IMR-90 (cell line): ENCODE data around the gene DNM2. TPM values are rescaled to one million over a fixed set of nuclear protein-coding genes. Genes with fewer than 3 reads are reported as not detected.

ENCODE experiments used
- ATAC-seq: fragments of 200-7000 bp; cut with Tn5 transposase; 2 replicates; pipeline ENCODE4 v1.9.1; 2020; ENCODE audit warnings: low read depth, mild to moderate bottlenecking, moderate library complexity
- Bru-seq: library from RNA; stranded (reverse); fragments of 400-500 nt; gene quantifications from one replicate; lab custom pipeline; 2021; lab: Mats Ljungman, UMichigan
- BruChase-seq, 2 experiments: library from RNA; stranded (reverse); fragments of 400-500 nt; gene quantifications; one replicate each; lab custom pipeline; 2021; lab: Mats Ljungman, UMichigan
- BruUV-seq: library from RNA; stranded (reverse); fragments of 400-500 nt; replicated peaks from 2 replicates; lab custom pipeline; 2021; lab: Mats Ljungman, UMichigan
- CTCF ChIA-PET: fragments of 300-600 bp; formaldehyde crosslinking; extraction: SDS; loops from one replicate; lab custom pipeline; 2021; ENCODE audit warnings: antibody characterized with exemption; lab: Yijun Ruan, JAX
- POLR2A ChIA-PET: fragments of 300-600 bp; sonication (Branson Sonifier 250); formaldehyde crosslinking; loops from one replicate; lab custom pipeline; 2022; ENCODE audit warnings: antibody characterized with exemption; ENCODE audit not compliant: unreplicated experiment; lab: Charles Lee
- DNase-seq: peaks from one replicate; pipeline ENCODE4 v3.0.0; 2013
- H2AFZ ChIP-seq: replicated peaks from 2 replicates; pipeline ENCODE3; 2013; ENCODE audit warnings: low read length, mild to moderate bottlenecking; ENCODE audit not compliant: poor library complexity
- H2AK5ac ChIP-seq: 2 replicates; pipeline ENCODE4 v1.6.1; 2013; ENCODE audit warnings: low read depth, low read length, inconsistent platforms
- H2AK9ac ChIP-seq: replicated peaks from 2 replicates; pipeline ENCODE3; 2013; ENCODE audit warnings: mild to moderate bottlenecking, low read depth, low read length, moderate library complexity; ENCODE audit not compliant: poor library complexity
- H2BK120ac ChIP-seq: 2 replicates; pipeline ENCODE4 v1.6.1; 2013; ENCODE audit warnings: low read depth, low read length, inconsistent platforms
- H2BK15ac ChIP-seq: 3 replicates; pipeline ENCODE4 v1.6.1; 2013; ENCODE audit warnings: low read depth, low read length, inconsistent platforms
- H2BK20ac ChIP-seq: 2 replicates; pipeline ENCODE4 v1.6.1; 2013; ENCODE audit warnings: low read depth, mild to moderate bottlenecking, inconsistent platforms, low read length, moderate library complexity
- H2BK5ac ChIP-seq: 2 replicates; pipeline ENCODE4 v1.6.1; 2013; ENCODE audit warnings: mild to moderate bottlenecking, low read depth, low read length, inconsistent platforms; ENCODE audit not compliant: poor library complexity, severe bottlenecking
- H3K14ac ChIP-seq: replicated peaks from 2 replicates; pipeline ENCODE4 v1.6.1; 2013; ENCODE audit warnings: low read depth, low read length, inconsistent platforms
- H3K18ac ChIP-seq: 2 replicates; pipeline ENCODE4 v1.6.1; 2013; ENCODE audit warnings: low read depth, low read length, control low read depth
- H3K23ac ChIP-seq: 2 replicates; pipeline ENCODE4 v1.6.1; 2013; ENCODE audit warnings: low read depth, low read length, inconsistent platforms
- H3K27ac ChIP-seq: 2 replicates; pipeline ENCODE4 v1.5.1; 2013; ENCODE audit warnings: mild to moderate bottlenecking, control low read depth, low read length; ENCODE audit not compliant: insufficient read depth
- H3K27me3 ChIP-seq: 2 replicates; pipeline ENCODE4 v1.6.1; 2013; ENCODE audit warnings: low read length; ENCODE audit not compliant: control insufficient read depth, insufficient read depth
- H3K36me3 ChIP-seq: 2 replicates; pipeline ENCODE4 v1.6.1; 2013; ENCODE audit warnings: low read length, mixed read lengths; ENCODE audit not compliant: control insufficient read depth, insufficient read depth
- H3K4ac ChIP-seq: 2 replicates; pipeline ENCODE4 v1.6.1; 2013; ENCODE audit warnings: low read depth, low read length, inconsistent platforms
- H3K4me1 ChIP-seq: 2 replicates; pipeline ENCODE4 v1.6.1; 2013; ENCODE audit warnings: low read length, mixed read lengths; ENCODE audit not compliant: control insufficient read depth, insufficient read depth
- H3K4me2 ChIP-seq: 2 replicates; pipeline ENCODE4 v1.6.1; 2013; ENCODE audit warnings: low read depth, mild to moderate bottlenecking, control low read depth, low read length, moderate library complexity
- H3K4me3 ChIP-seq: 2 replicates; pipeline ENCODE4 v1.5.1; 2013; ENCODE audit warnings: low read depth, mild to moderate bottlenecking, control low read depth, low read length, moderate library complexity; ENCODE audit not compliant: insufficient read depth
- H3K56ac ChIP-seq: 2 replicates; pipeline ENCODE4 v1.6.1; 2013; ENCODE audit warnings: low read length, inconsistent platforms; ENCODE audit not compliant: insufficient read depth; ENCODE audit errors: extremely low read depth
- H3K79me1 ChIP-seq, 2 experiments: 2 replicates each; pipeline ENCODE4 v1.6.1; 2013; ENCODE audit warnings: low read length in 2 of 2, inconsistent platforms in 1 of 2, low read depth in 1 of 2
- H3K9ac ChIP-seq: 2 replicates; pipeline ENCODE4 v1.6.1; 2013; ENCODE audit warnings: low read depth, low read length, control low read depth
- H3K9me1 ChIP-seq: 2 replicates; pipeline ENCODE4 v1.6.1; 2013; ENCODE audit warnings: low read length, inconsistent platforms; ENCODE audit not compliant: insufficient read depth
- H3K9me3 ChIP-seq: 2 replicates; pipeline ENCODE4 v1.6.1; 2013; ENCODE audit warnings: low read length; ENCODE audit not compliant: control insufficient read depth, insufficient read depth
- H4K20me1 ChIP-seq: 2 replicates; pipeline ENCODE4 v1.6.1; 2013; ENCODE audit warnings: low read length, inconsistent platforms; ENCODE audit not compliant: insufficient read depth
- H4K5ac ChIP-seq: 2 replicates; pipeline ENCODE4 v1.6.1; 2013; ENCODE audit warnings: mild to moderate bottlenecking, low read depth, low read length, control low read depth
- H4K8ac ChIP-seq, 2 experiments: 2 replicates each; pipeline ENCODE4 v1.6.1; 2013; ENCODE audit warnings: low read depth in 2 of 2, low read length in 2 of 2, control low read depth in 1 of 2, inconsistent platforms in 1 of 2
- H4K91ac ChIP-seq: 2 replicates; pipeline ENCODE4 v1.6.1; 2013; ENCODE audit warnings: low read depth, low read length, inconsistent platforms; ENCODE audit not compliant: insufficient read depth
- CEBPB ChIP-seq: IDR thresholded peaks from 2 replicates; pipeline ENCODE4 v1.6.1; 2012; ENCODE audit warnings: low read depth, low read length, improper control_type of control experiment
- CHD1 ChIP-seq: IDR thresholded peaks from 2 replicates; pipeline ENCODE4 v1.6.1; 2012; ENCODE audit warnings: low read depth, low read length, improper control_type of control experiment
- MAFK ChIP-seq: IDR thresholded peaks from 2 replicates; pipeline ENCODE4 v1.6.1; 2012; ENCODE audit warnings: low read depth, low read length, improper control_type of control experiment
- MXI1 ChIP-seq: IDR thresholded peaks from 2 replicates; pipeline ENCODE4 v1.6.1; 2012; ENCODE audit warnings: low read depth, mild to moderate bottlenecking, low read length, moderate library complexity, borderline replicate concordance
- NFE2L2 ChIP-seq: fragments of 150-350 bp; IDR thresholded peaks from 2 replicates; pipeline ENCODE4 v1.6.1; 2016; ENCODE audit warnings: low read depth, mild to moderate bottlenecking, low read length
- POLR2A ChIP-seq: IDR thresholded peaks from 2 replicates; pipeline ENCODE4 v1.6.1; 2012; ENCODE audit warnings: mild to moderate bottlenecking, low read depth, low read length
- RCOR1 ChIP-seq: IDR thresholded peaks from 2 replicates; pipeline ENCODE4 v1.6.1; 2012; ENCODE audit warnings: mild to moderate bottlenecking, low read length, improper control_type of control experiment; ENCODE audit not compliant: insufficient replicate concordance
- RFX5 ChIP-seq: IDR thresholded peaks from 2 replicates; pipeline ENCODE4 v1.8.0; 2012; ENCODE audit warnings: low read depth, mild to moderate bottlenecking, low read length, moderate library complexity
- SMC3 ChIP-seq: fragments of 150-350 bp; IDR thresholded peaks from 2 replicates; pipeline ENCODE4 v1.6.1; 2016; ENCODE audit warnings: low read depth, mild to moderate bottlenecking, antibody characterized with exemption, low read length, moderate library complexity
- WGBS, 2 experiments: methylation state at CpG; one replicate each; pipeline versions ENCODE4 v1.1.5 to v1.1.7; 2013; ENCODE audit warnings: missing lambda C conversion rate in 2 of 2; ENCODE audit not compliant: insufficient read length in 1 of 2; ENCODE audit errors: extremely low coverage in 2 of 2; 5-methylcytosine and 5-hydroxymethylcytosine counted together
- dilution Hi-C: fragments of 300-500 bp; cut with HindIII; formaldehyde crosslinking; loops from one replicate; pipeline ENCODE4 v1.14.3; 2018; ENCODE audit warnings: low sequenced_read_pairs; ENCODE audit not compliant: unreplicated experiment
- in situ Hi-C: fragments of 300-500 bp; cut with MboI; formaldehyde crosslinking; loops from 3 replicates; pipeline ENCODE4 v1.14.3; 2019; ENCODE audit warnings: low sequenced_read_pairs, inconsistent platforms, mixed read lengths
- intact Hi-C: fragments of 100-400 bp; cut with micrococcal nuclease; formaldehyde crosslinking; loops from 2 replicates; pipeline ENCODE4 v1.10.0; 2022
- long read RNA-seq: library from polyadenylated mRNA; unstranded; transcript quantifications from one replicate; pipeline ENCODE4 v2.0.0, GENCODE V29; 2021; ENCODE audit not compliant: unreplicated experiment
- polyA plus RNA-seq, 3 experiments: library from polyadenylated mRNA; depleted of rRNA; stranded (reverse); fragments of >200 nt; gene quantifications; 2 replicates each; pipeline ENCODE4 v1.2.3, GENCODE V29; 2012; ENCODE audit warnings: low replicate concordance in 1 of 3
- total RNA-seq: library from RNA; depleted of rRNA; stranded (reverse); fragments of >200 nt; gene quantifications from 2 replicates; pipeline ENCODE4 v1.2.3, GENCODE V29; 2012; rRNA removed
- TF ChIP-seq, protein P1 (sequence below): fragments of 150-350 bp; IDR thresholded peaks from 2 replicates; pipeline ENCODE4 v1.6.1; 2016; ENCODE audit warnings: low read depth, mild to moderate bottlenecking, low read length, moderate library complexity, borderline replicate concordance
- TF ChIP-seq, protein P2 (sequence below): conservative IDR thresholded peaks from 2 replicates; pipeline ENCODE4 v1.5.1; 2012; ENCODE audit warnings: mild to moderate bottlenecking, low read depth, low read length, improper control_type of control experiment

The DNM2 gene
- 55.0 and 55.6 TPM in 2 replicates for total RNA-seq
- polyA plus RNA-seq (2012; rRNA removed): 74.2 and 74.6 TPM in 2 replicates
- 26.6 and 50.4 TPM in 2 replicates for polyA plus RNA-seq (2012; cell fraction: cytosol; rRNA removed)
- 194 and 239 TPM in 2 replicates for polyA plus RNA-seq (2012; cell fraction: nucleus; rRNA removed; ENCODE audit: low replicate concordance)
- percentile 78 among the genes with signal in this experiment for Bru-seq, nascent RNA
- percentile 87 among the genes with signal in this experiment for BruChase-seq, experiment 1, labeled RNA remaining after a 6-hour chase
- percentile 74 among the genes with signal in this experiment for BruChase-seq, experiment 2, labeled RNA remaining after a 2-hour chase
- long read RNA-seq, full-length matches to known transcripts: 52 of 172 reads
- long read RNA-seq, partial matches to known transcripts: 76 of 172 reads
- long read RNA-seq, other reads (novel, unspliced or antisense): 44 of 172 reads

GRCh38 chr19:10717356-10718204 lies at the start of gene DNM2:
TSS of gene DNM2 (plus strand) at chr19:10718079. CDS start at chr19:10718243, 164 bp downstream.
- Histone ChIP-seq H4K20me1 (peaks cover 46% of the 10 kb centered on the region), H3K9me3 (no peaks in the 10 kb centered on the region), H4K5ac (peak within 1 kb of the TSS; percentile 69), H3K27ac (peak within 1 kb of the TSS; percentile 78), H3K4ac (peak within 1 kb of the TSS; percentile 83), H3K23ac (peak within 1 kb of the TSS; percentile 86), H3K4me3 (peak within 1 kb of the TSS; percentile 82), H3K4me1 (peaks cover 7% of the 10 kb centered on the region), H2BK120ac (no peak within 1 kb of the TSS), H3K18ac (no peak within 1 kb of the TSS), H2BK5ac (peak within 1 kb of the TSS; percentile 74), H3K36me3 (peaks cover 2% of the 10 kb centered on the region; the same call in 1 of the 2 replicates), H3K4me2 (peak within 1 kb of the TSS; percentile 97), H3K9ac (peak within 1 kb of the TSS; percentile 76), H2BK15ac (no peak within 1 kb of the TSS), H3K9me1 (peaks cover 13% of the 10 kb centered on the region), H2AK9ac (peak within 1 kb of the TSS; percentile 99), H4K91ac (peak within 1 kb of the TSS; percentile 79), H3K56ac (peak within 1 kb of the TSS; percentile 56), H4K8ac (peak within 1 kb of the TSS; percentile 27 to 89), H3K27me3 (no peaks in the 10 kb centered on the region), H2AK5ac (peak within 1 kb of the TSS; percentile 68), H3K14ac (peak within 1 kb of the TSS; percentile 62), H2AFZ (peak within 1 kb of the TSS; percentile 92), H3K79me1 (peaks cover 0 to 31% of the 10 kb centered on the region in 2 experiments; a peak in 2 of 4 replicates), H2BK20ac (no peak within 1 kb of the TSS)
- ChIA-PET POLR2A (interaction anchor here (0.6 to 1.0 kb wide), 2 partner anchors 16 to 147 kb away, joined by 3 read pairs; no protein-coding TSS in a partner anchor), CTCF (interaction anchor here (0.6 to 3.0 kb wide), 8 partner anchors 13 to 1166 kb away, joined by 3 to 23 read pairs (median 4); partner anchors contain the start of genes QTRT1 and TMED1)
- in situ Hi-C loops (no loop called here), intact Hi-C loops (loop anchor here (1.0 to 10.0 kb wide), 4 partner anchors 57 to 147 kb away; no protein-coding TSS in a partner anchor), dilution Hi-C loops (no loop called here)
- peak; percentile 100 for DNase-seq
- peak; percentile 91 for ATAC-seq
- BruUV-seq: no TSS peak
- 1% methylated on average over 29 of the region's 57 CpGs; no CpG with 5 or more reads in 1 of the 2 experiments for WGBS, 2 experiments
- TF ChIP-seq, protein P1, sequence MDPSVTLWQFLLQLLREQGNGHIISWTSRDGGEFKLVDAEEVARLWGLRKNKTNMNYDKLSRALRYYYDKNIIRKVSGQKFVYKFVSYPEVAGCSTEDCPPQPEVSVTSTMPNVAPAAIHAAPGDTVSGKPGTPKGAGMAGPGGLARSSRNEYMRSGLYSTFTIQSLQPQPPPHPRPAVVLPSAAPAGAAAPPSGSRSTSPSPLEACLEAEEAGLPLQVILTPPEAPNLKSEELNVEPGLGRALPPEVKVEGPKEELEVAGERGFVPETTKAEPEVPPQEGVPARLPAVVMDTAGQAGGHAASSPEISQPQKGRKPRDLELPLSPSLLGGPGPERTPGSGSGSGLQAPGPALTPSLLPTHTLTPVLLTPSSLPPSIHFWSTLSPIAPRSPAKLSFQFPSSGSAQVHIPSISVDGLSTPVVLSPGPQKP: no peak
- no peak for TF ChIP-seq MAFK
- no peak for TF ChIP-seq RCOR1
- TF ChIP-seq RFX5: no peak
- no peak for TF ChIP-seq POLR2A
- TF ChIP-seq, protein P2, sequence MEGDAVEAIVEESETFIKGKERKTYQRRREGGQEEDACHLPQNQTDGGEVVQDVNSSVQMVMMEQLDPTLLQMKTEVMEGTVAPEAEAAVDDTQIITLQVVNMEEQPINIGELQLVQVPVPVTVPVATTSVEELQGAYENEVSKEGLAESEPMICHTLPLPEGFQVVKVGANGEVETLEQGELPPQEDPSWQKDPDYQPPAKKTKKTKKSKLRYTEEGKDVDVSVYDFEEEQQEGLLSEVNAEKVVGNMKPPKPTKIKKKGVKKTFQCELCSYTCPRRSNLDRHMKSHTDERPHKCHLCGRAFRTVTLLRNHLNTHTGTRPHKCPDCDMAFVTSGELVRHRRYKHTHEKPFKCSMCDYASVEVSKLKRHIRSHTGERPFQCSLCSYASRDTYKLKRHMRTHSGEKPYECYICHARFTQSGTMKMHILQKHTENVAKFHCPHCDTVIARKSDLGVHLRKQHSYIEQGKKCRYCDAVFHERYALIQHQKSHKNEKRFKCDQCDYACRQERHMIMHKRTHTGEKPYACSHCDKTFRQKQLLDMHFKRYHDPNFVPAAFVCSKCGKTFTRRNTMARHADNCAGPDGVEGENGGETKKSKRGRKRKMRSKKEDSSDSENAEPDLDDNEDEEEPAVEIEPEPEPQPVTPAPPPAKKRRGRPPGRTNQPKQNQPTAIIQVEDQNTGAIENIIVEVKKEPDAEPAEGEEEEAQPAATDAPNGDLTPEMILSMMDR: peak; percentile 93
- no peak for TF ChIP-seq CHD1
- TF ChIP-seq SMC3: peak; percentile 75
- peak; percentile 99 for TF ChIP-seq CEBPB
- TF ChIP-seq MXI1: no peak; the same call in 1 of the 2 replicates
- no peak for TF ChIP-seq NFE2L2
